Loucy (cell line): ENCODE data around the gene CR2.

Source experiments
- H2AFZ ChIP-seq: fragments of 200-600 bp; sonication (generic); 2 replicates; pipeline ENCODE4 v1.6.0; 2016; ENCODE audit warnings: antibody characterized with exemption, mild to moderate bottlenecking, low read length, moderate library complexity
- H3F3A ChIP-seq: fragments of 200-600 bp; 2 replicates; pipeline ENCODE4 v1.6.0; 2016; ENCODE audit warnings: antibody characterized with exemption, low read depth, mild to moderate bottlenecking
- H3K27me3 ChIP-seq: fragments of 200-600 bp; sonication (generic); 2 replicates; pipeline ENCODE4 v1.6.1; 2014; ENCODE audit warnings: low read length, mild to moderate bottlenecking; ENCODE audit not compliant: insufficient read depth, poor library complexity, severe bottlenecking
- H3K36me3 ChIP-seq: fragments of 200-600 bp; sonication (generic); 2 replicates; pipeline ENCODE4 v1.6.1; 2016; ENCODE audit warnings: low read length; ENCODE audit not compliant: insufficient read depth
- H3K4me1 ChIP-seq: fragments of 200-600 bp; sonication (generic); 2 replicates; pipeline ENCODE4 v1.5.1; 2014; ENCODE audit warnings: low read length, mild to moderate bottlenecking; ENCODE audit not compliant: insufficient read depth, poor library complexity, severe bottlenecking
- H3K4me2 ChIP-seq: fragments of 200-600 bp; sonication (generic); 2 replicates; pipeline ENCODE4 v1.6.0; 2014; ENCODE audit warnings: antibody characterized with exemption, low read length, low read depth, mild to moderate bottlenecking; ENCODE audit not compliant: poor library complexity, severe bottlenecking
- H3K4me3 ChIP-seq: fragments of 200-600 bp; sonication (generic); 2 replicates; pipeline ENCODE4 v1.5.1; 2014; ENCODE audit warnings: low read length, mild to moderate bottlenecking, mixed read lengths; ENCODE audit not compliant: poor library complexity, severe bottlenecking
- H3K79me2 ChIP-seq: fragments of 200-600 bp; sonication (generic); 2 replicates; pipeline ENCODE4 v1.6.1; 2014; ENCODE audit warnings: low read length; ENCODE audit not compliant: insufficient read depth
- H3K9ac ChIP-seq: fragments of 200-600 bp; sonication (generic); 2 replicates; pipeline ENCODE4 v1.6.0; 2014; ENCODE audit warnings: mild to moderate bottlenecking, low read depth, low read length, moderate library complexity; ENCODE audit not compliant: poor library complexity, severe bottlenecking
- H3K9me2 ChIP-seq: fragments of 200-600 bp; sonication (generic); replicated peaks from 2 replicates; pipeline ENCODE4 v1.6.1; 2016; ENCODE audit warnings: low read depth, low read length, mixed read lengths
- H3K9me3 ChIP-seq: fragments of 200-600 bp; sonication (generic); 2 replicates; pipeline ENCODE4 v1.6.1; 2014; ENCODE audit warnings: mild to moderate bottlenecking, antibody characterized with exemption, low read length, low read depth; ENCODE audit not compliant: insufficient read depth
- H4K20me1 ChIP-seq: fragments of 200-600 bp; sonication (generic); 2 replicates; pipeline ENCODE4 v1.6.0; 2014; ENCODE audit warnings: antibody characterized with exemption, low read length, mild to moderate bottlenecking; ENCODE audit not compliant: insufficient read depth, poor library complexity, severe bottlenecking
- CTCF ChIP-seq: fragments of 200-600 bp; sonication (generic); conservative IDR thresholded peaks from 2 replicates; pipeline ENCODE4 v1.5.1; 2014; ENCODE audit warnings: mild to moderate bottlenecking, antibody characterized with exemption, low read length
- EZH2phosphoT487 ChIP-seq: fragments of 200-600 bp; IDR thresholded peaks from 2 replicates; pipeline ENCODE4 v1.6.1; 2018; ENCODE audit warnings: antibody characterized with exemption, mild to moderate bottlenecking, moderate library complexity, borderline replicate concordance

The CR2 gene

GRCh38 chr1:207455183-207455754 is 1.1 kb downstream of the CR2 start:
- TF ChIP-seq CTCF (no peak), EZH2phosphoT487 (no peak)
- Histone ChIP-seq H3K9me3 (no peaks in the 10 kb centered on the region), H3K4me1 (no peaks in the 10 kb centered on the region), H3K36me3 (no peaks in the 10 kb centered on the region), H3K4me2 (peak overlapping the region; percentile 59), H4K20me1 (no peaks in the 10 kb centered on the region), H3K79me2 (no peaks in the 10 kb centered on the region), H3K9me2 (no peaks in the 10 kb centered on the region), H3K9ac (no peak overlapping the region), H3K27me3 (peaks cover 39% of the 10 kb centered on the region), H2AFZ (peak overlapping the region; percentile 29; the same call in 1 of the 2 replicates), H3F3A (no peaks in the 10 kb centered on the region), H3K4me3 (no peak overlapping the region)

- no peaks in the 10 kb centered on the region for H4K20me1 ChIP-seq
- H3K9ac ChIP-seq, result no peak overlapping the region
- H3K36me3 ChIP-seq, result no peaks in the 10 kb centered on the region
- H3K79me2 ChIP-seq, result no peaks in the 10 kb centered on the region
- no peak overlapping the region for H3K4me3 ChIP-seq
- H3F3A ChIP-seq, result no peaks in the 10 kb centered on the region
- no peaks in the 10 kb centered on the region for H3K9me2 ChIP-seq
- H2AFZ ChIP-seq, result no peak overlapping the region
- no peaks in the 10 kb centered on the region for H3K4me1 ChIP-seq
- no peak overlapping the region for H3K4me2 ChIP-seq
- no peaks in the 10 kb centered on the region for H3K9me3 ChIP-seq
- TF ChIP-seq CTCF (no peak), EZH2phosphoT487 (no peak)
- peaks cover 24% of the 10 kb centered on the region for H3K27me3 ChIP-seq
These were observed 4.3 kb downstream of the CR2 start for GRCh38 chr1:207458414-207458813.

GRCh38 chr1:207459008-207459407 is 4.9 kb downstream of the CR2 start:
- peaks cover 19% of the 10 kb centered on the region for H3K27me3 ChIP-seq
- H3K79me2 ChIP-seq, result no peaks in the 10 kb centered on the region
- no peak overlapping the region for H3K9ac ChIP-seq
- no peaks in the 10 kb centered on the region for H3K9me2 ChIP-seq
- no peaks in the 10 kb centered on the region for H4K20me1 ChIP-seq
- H3K4me3 ChIP-seq, result no peak overlapping the region
- no peaks in the 10 kb centered on the region for H3K4me1 ChIP-seq
- no peaks in the 10 kb centered on the region for H3F3A ChIP-seq
- H3K4me2 ChIP-seq, result no peak overlapping the region
- H3K36me3 ChIP-seq, result no peaks in the 10 kb centered on the region
- H2AFZ ChIP-seq, result no peak overlapping the region
- TF ChIP-seq CTCF (no peak), EZH2phosphoT487 (no peak)
- no peaks in the 10 kb centered on the region for H3K9me3 ChIP-seq
